K562 (cell line): ENCODE data around the gene MCEMP1. TPM values are rescaled to one million over a fixed set of nuclear protein-coding genes. Genes with fewer than 3 reads are reported as not detected.

Source experiments
- ATAC-seq: fragments of 200-7000 bp; cut with Tn5 transposase; 3 replicates; pipeline ENCODE4 v1.9.1; 2020; ENCODE audit warnings: moderate library complexity
- BruUV-seq: library from RNA; stranded (reverse); fragments of 400-500 nt; replicated peaks from 2 replicates; lab custom pipeline; 2021; lab: Mats Ljungman, UMichigan
- CTCF ChIA-PET: fragments of 300-600 bp; formaldehyde crosslinking; extraction: SDS; loops from one replicate; lab custom pipeline; 2021; ENCODE audit warnings: low intra/inter-chr PET ratio; lab: Yijun Ruan, JAX
- POLR2A ChIA-PET: fragments of 300-600, 350-650 bp; sonication (Branson Sonifier 250); formaldehyde crosslinking; extraction: SDS; loops from one replicate; lab custom pipeline; 2021; ENCODE audit warnings: antibody characterized with exemption, inconsistent platforms; lab: Yijun Ruan, JAX
- DNase-seq, 4 experiments: peaks; one replicate each; pipeline versions ENCODE4 v3.0.0 to v3.0.0-alpha.2; 2011 to 2018; ENCODE audit warnings: low spot score in 3 of 4, mixed read lengths in 3 of 4; ENCODE audit errors: extremely low read depth in 1 of 4
- FAIRE-seq: peaks from 2 replicates; lab custom pipeline; 2011; peaks lifted over from hg19 to GRCh38; lab: Jason Lieb, UNC
- H2AFZ ChIP-seq: 2 replicates; pipeline ENCODE4 v1.6.0; 2011; ENCODE audit warnings: low read depth, low read length, control low read depth, inconsistent platforms
- H3K27ac ChIP-seq: fragments of 200-600 bp; 3 replicates; pipeline ENCODE4 v1.8.0; 2011; ENCODE audit warnings: low read depth, mild to moderate bottlenecking, control low read depth, inconsistent platforms, low read length, moderate library complexity, mixed read lengths; ENCODE audit errors: extremely low read depth
- H3K27me3 ChIP-seq, 2 experiments: fragments of 300-600 bp in 1 of 2; 2 replicates in 1 of 2; 3 replicates in 1 of 2; pipeline versions ENCODE4 v1.6.0 to v1.8.0; 2011; ENCODE audit warnings: inconsistent platforms in 2 of 2, low read length in 2 of 2, mild to moderate bottlenecking in 1 of 2, mixed read lengths in 1 of 2, moderate library complexity in 1 of 2; ENCODE audit not compliant: control insufficient read depth in 2 of 2, insufficient read depth in 2 of 2
- H3K36me3 ChIP-seq: fragments of 300-600 bp; 3 replicates; pipeline ENCODE4 v1.8.0; 2011; ENCODE audit warnings: mild to moderate bottlenecking, low read length, inconsistent platforms; ENCODE audit not compliant: control insufficient read depth, insufficient read depth
- H3K4me1 ChIP-seq, 2 experiments: fragments of 200-600 bp in 1 of 2; replicated peaks in 1 of 2; 2 replicates in 1 of 2; 3 replicates in 1 of 2; pipeline versions ENCODE4 v1.5.1 to v1.8.0; 2011; ENCODE audit warnings: inconsistent platforms in 2 of 2, low read length in 2 of 2, mild to moderate bottlenecking in 1 of 2, mixed read lengths in 1 of 2, moderate library complexity in 1 of 2; ENCODE audit not compliant: control insufficient read depth in 2 of 2, insufficient read depth in 2 of 2
- H3K4me2 ChIP-seq: 2 replicates; pipeline ENCODE4 v1.6.1; 2011; ENCODE audit warnings: low read length, control low read depth, inconsistent platforms, mixed read lengths; ENCODE audit not compliant: insufficient read depth
- H3K4me3 ChIP-seq: fragments of 200-600 bp; sonication (generic), shearing (Covaris generic); 2 replicates; pipeline ENCODE4 v1.5.1; 2016; ENCODE audit warnings: control low read depth, inconsistent platforms
- H3K79me2 ChIP-seq: fragments of 200-600 bp; 3 replicates; pipeline ENCODE4 v1.8.0; 2011; ENCODE audit warnings: low read length, inconsistent platforms; ENCODE audit not compliant: control insufficient read depth, insufficient read depth
- H3K9ac ChIP-seq, 2 experiments: 2 replicates each; pipeline versions ENCODE4 v1.6.0 to v1.6.1; 2011; ENCODE audit warnings: low read depth in 2 of 2, low read length in 2 of 2, control low read depth in 1 of 2, inconsistent platforms in 1 of 2, mild to moderate bottlenecking in 1 of 2, mixed read lengths in 1 of 2; ENCODE audit not compliant: insufficient read depth in 1 of 2
- H3K9me1 ChIP-seq: one replicate; pipeline ENCODE4 v1.6.0; 2011; ENCODE audit warnings: inconsistent platforms, mild to moderate bottlenecking, low read length, moderate library complexity; ENCODE audit not compliant: control insufficient read depth, insufficient read depth
- H3K9me3 ChIP-seq: replicated peaks from 2 replicates; pipeline ENCODE4 v1.5.1; 2011; ENCODE audit warnings: low read depth, low read length, inconsistent platforms; ENCODE audit not compliant: control insufficient read depth, insufficient read depth
- H4K20me1 ChIP-seq: replicated peaks from 2 replicates; pipeline ENCODE4 v1.6.1; 2011; ENCODE audit warnings: low read length, inconsistent platforms, mixed read lengths; ENCODE audit not compliant: control insufficient read depth, insufficient read depth
- BCOR ChIP-seq: fragments of 450-650 bp; IDR thresholded peaks from 2 replicates; pipeline ENCODE4 v1.6.1; 2016
- CBX1 ChIP-seq: sonication (generic); IDR thresholded peaks from 2 replicates; pipeline ENCODE4 v1.6.1; 2016; ENCODE audit warnings: antibody characterized with exemption, low read depth, mild to moderate bottlenecking
- E2F8 ChIP-seq: fragments of 450-650 bp; IDR thresholded peaks from 2 replicates; pipeline ENCODE4 v1.7.1; 2018; ENCODE audit warnings: mild to moderate bottlenecking, low read depth; ENCODE audit not compliant: partially characterized antibody
- EP300 ChIP-seq: IDR thresholded peaks from 2 replicates; pipeline ENCODE4 v1.6.1; 2012; ENCODE audit warnings: low read length, improper control_type of control experiment
- GABPA ChIP-seq: fragments of 200-800 bp; sonication (Bioruptor generic); conservative IDR thresholded peaks from 2 replicates; pipeline ENCODE4 v1.6.1; 2016; ENCODE audit warnings: low read depth, missing genetic modification characterization, missing compliant biosample characterization
- HDAC1 ChIP-seq, 2 experiments: fragments of 450-650 bp; IDR thresholded peaks; 2 replicates each; pipeline ENCODE4 v1.6.1; 2016 to 2017; ENCODE audit warnings: inconsistent platforms in 1 of 2, mild to moderate bottlenecking in 1 of 2, moderate library complexity in 1 of 2
- HDAC2 ChIP-seq: fragments of 450-650 bp; IDR thresholded peaks from 2 replicates; pipeline ENCODE4 v1.6.1; 2016; ENCODE audit warnings: mild to moderate bottlenecking
- NFIC ChIP-seq: fragments of 450-650 bp; IDR thresholded peaks from 2 replicates; pipeline ENCODE4 v1.6.1; 2017; ENCODE audit warnings: mild to moderate bottlenecking, inconsistent platforms
- PRMT5 ChIP-seq: sonication (generic); formaldehyde crosslinking; IDR thresholded peaks from 2 replicates; pipeline ENCODE4 v1.5.0; 2020; ENCODE audit warnings: missing genetic modification reagents
- RCOR1 ChIP-seq, 2 experiments: IDR thresholded peaks; 2 replicates each; pipeline ENCODE4 v1.6.1; 2012; ENCODE audit warnings: low read depth in 2 of 2, low read length in 2 of 2, borderline replicate concordance in 1 of 2, improper control_type of control experiment in 1 of 2
- SMAD4 ChIP-seq: fragments of 250-450 bp; sonication (Bioruptor Pico); conservative IDR thresholded peaks from 2 replicates; pipeline ENCODE4 v1.8.0; 2021; ENCODE audit warnings: inconsistent platforms, mild to moderate bottlenecking, moderate library complexity
- SMARCA5 ChIP-seq: fragments of 450-650 bp; IDR thresholded peaks from 2 replicates; pipeline ENCODE4 v1.6.1; 2016
- TGIF2 ChIP-seq: sonication (generic); formaldehyde crosslinking; IDR thresholded peaks from 2 replicates; pipeline ENCODE4 v1.8.1; 2022; ENCODE audit warnings: mild to moderate bottlenecking, missing genetic modification reagents, moderate library complexity
- ZFP36 ChIP-seq: fragments of 150-350 bp; IDR thresholded peaks from 2 replicates; pipeline ENCODE4 v1.6.1; 2018; ENCODE audit warnings: low read length, low read depth; ENCODE audit not compliant: partially characterized antibody
- WGBS: fragments of 100-300 bp; shearing (Covaris generic); methylation state at CpG from one replicate; pipeline ENCODE4 v1.1.6; 2016; ENCODE audit warnings: low coverage, mixed read lengths; ENCODE audit not compliant: insufficient coverage; ENCODE audit errors: missing lambda C conversion rate; 5-methylcytosine and 5-hydroxymethylcytosine counted together
- in situ Hi-C: fragments of 300-500 bp; cut with MboI; formaldehyde crosslinking; loops from 4 replicates; pipeline ENCODE4 v1.15.0; 2018; ENCODE audit warnings: inconsistent platforms, mixed read lengths
- intact Hi-C: fragments of 100-400 bp; cut with micrococcal nuclease; formaldehyde crosslinking; loops from 2 replicates; pipeline ENCODE4 v1.14.2; 2022
- polyA plus RNA-seq, 8 experiments: library from polyadenylated mRNA; depleted of rRNA in 4 of 8; stranded (reverse) in 5 of 8; unstranded in 3 of 8; fragments of >200 nt; fragmentation: Nextera tagmentation in 2 of 8; fragmentation: Illumina TruSeq in 1 of 8; extraction: Ambion mirVana in 2 of 8; extraction: Trizol in 1 of 8; gene quantifications; 2 replicates each; pipeline versions ENCODE4 v1.2.1 to v1.2.3, GENCODE V29; 2011 to 2014; ENCODE audit warnings: inconsistent platforms in 1 of 8, missing spikeins in 1 of 8
- total RNA-seq, 7 experiments: library from RNA; depleted of rRNA in 6 of 7; stranded (reverse); fragments of >200 nt in 6 of 7; fragmentation: Illumina TruSeq in 2 of 7; extraction: Trizol in 2 of 7; gene quantifications; 2 replicates each; pipeline versions ENCODE4 v1.2.1 to v1.2.3, GENCODE V29; 2011 to 2021; ENCODE audit warnings: low replicate concordance in 1 of 7
- TF ChIP-seq, protein P1 (sequence below): sonication (generic); formaldehyde crosslinking; IDR thresholded peaks from 2 replicates; pipeline ENCODE4 v1.5.0; 2020; ENCODE audit warnings: missing genetic modification reagents
- TF ChIP-seq, protein P2 (sequence below): fragments of 450-650 bp; IDR thresholded peaks from 2 replicates; pipeline ENCODE4 v1.6.1; 2018; ENCODE audit not compliant: partially characterized antibody

MCEMP1 gene
- total and polyA plus RNA-seq, 9 of the 15 experiments (the other 6 are each of a cell fraction or from before 2014, with no cell fraction given), result 0.11 to 1.8 (median 0.51) TPM

DNA sequence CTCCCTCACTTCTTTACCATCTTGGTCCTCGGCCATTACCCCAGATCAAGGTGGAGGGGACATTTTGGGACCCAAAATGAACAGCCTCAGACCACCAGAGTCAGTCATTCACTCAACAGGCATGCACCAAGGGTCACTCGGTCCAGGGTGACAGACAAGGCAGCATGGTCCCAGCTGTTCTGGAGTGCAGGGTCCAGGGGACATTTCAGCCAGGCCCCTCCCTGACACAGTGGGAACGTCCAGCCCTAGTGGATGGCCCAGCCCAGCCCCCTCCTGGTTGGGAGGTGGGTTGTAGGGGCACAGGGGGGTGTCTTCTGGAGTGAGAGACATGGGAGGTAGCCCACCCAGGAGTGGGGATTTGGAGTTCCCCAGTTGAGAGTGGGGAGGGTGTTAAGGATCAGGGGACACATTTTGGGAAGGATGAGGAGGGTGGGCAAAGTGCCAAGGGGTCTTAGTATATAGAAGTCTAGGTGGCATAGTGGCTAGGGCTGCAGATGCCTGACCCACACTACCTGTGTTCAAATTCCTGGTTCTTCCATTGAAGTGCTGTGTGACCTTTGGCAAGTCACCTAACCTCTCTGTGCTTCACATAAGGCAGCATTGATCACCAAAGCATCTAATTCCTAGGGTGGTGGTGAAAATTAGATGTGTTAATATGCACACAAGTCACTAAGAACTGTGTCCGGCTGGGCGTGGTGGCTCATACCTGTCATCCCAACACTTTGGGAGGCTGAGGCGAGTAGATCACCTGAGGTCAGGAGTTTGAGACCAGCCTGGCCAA lies 27.6 kb downstream of the MCEMP1 start:
- no TSS peak for BruUV-seq
- H3K4me1 ChIP-seq, result peaks cover 0 to 2% of the 10 kb centered on the region in 2 experiments; a peak in 3 of 5 replicates
- H3K27me3 ChIP-seq, result peaks cover 0 to 34% of the 10 kb centered on the region in 2 experiments; a peak in 3 of 5 replicates
- no peak overlapping the region for H3K27ac ChIP-seq
- in situ Hi-C loops, result no loop called here
- H3K9me1 ChIP-seq, result no peaks in the 10 kb centered on the region
- intact Hi-C loops, result no loop called here
- 18% methylated on average over 6 of the region's 6 CpGs for WGBS
- no peak overlapping the region for H3K4me3 ChIP-seq
- DNase-seq, result no peak
- no peaks in the 10 kb centered on the region for H3K9me3 ChIP-seq
- no peak for FAIRE-seq
- H2AFZ ChIP-seq, result no peak overlapping the region
- H3K79me2 ChIP-seq, result no peaks in the 10 kb centered on the region
- H3K9ac ChIP-seq, result no peak overlapping the region
- ChIA-PET POLR2A (no interaction called here), CTCF (no interaction called here)
- H4K20me1 ChIP-seq, result 0 out of 2 replicates have a peak, but pooled peaks cover 4% of the 10 kb centered on the region
- no peak overlapping the region for H3K4me2 ChIP-seq
- no peak for ATAC-seq
- H3K36me3 ChIP-seq, result no peaks in the 10 kb centered on the region
- TF ChIP-seq GABPA (tag) (no peak), HDAC1 (IDR thresholded peaks at IDR 0.05) (no peak), SMAD4 (CRISPR knock-in tag) (no peak), TGIF2 (CRISPR knock-in tag) (no peak), ZFP36 (peak; percentile 90), SMARCA5 (peak; percentile 62), PRMT5 (no peak), NFIC (peak; percentile 49; the same call in 1 of the 2 replicates), RCOR1 (IDR thresholded peaks at IDR 0.05; ENCODE audit: borderline replicate concordance in 1 of 2, low read depth in 2 of 2, low read length in 2 of 2) (0 out of 4 replicates have a peak, but pooled peaks of 1 of the 2 experiments have one; percentile 37), HDAC2 (0 out of 2 replicates have a peak, but pooled peaks have one; percentile 21), E2F8 (no peak), BCOR (peak; percentile 95), CBX1 (0 out of 2 replicates have a peak, but pooled peaks have one; percentile 64), EP300 (no peak)
- TF ChIP-seq, protein P1, sequence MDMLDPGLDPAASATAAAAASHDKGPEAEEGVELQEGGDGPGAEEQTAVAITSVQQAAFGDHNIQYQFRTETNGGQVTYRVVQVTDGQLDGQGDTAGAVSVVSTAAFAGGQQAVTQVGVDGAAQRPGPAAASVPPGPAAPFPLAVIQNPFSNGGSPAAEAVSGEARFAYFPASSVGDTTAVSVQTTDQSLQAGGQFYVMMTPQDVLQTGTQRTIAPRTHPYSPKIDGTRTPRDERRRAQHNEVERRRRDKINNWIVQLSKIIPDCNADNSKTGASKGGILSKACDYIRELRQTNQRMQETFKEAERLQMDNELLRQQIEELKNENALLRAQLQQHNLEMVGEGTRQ, result no peak
- TF ChIP-seq, protein P2, sequence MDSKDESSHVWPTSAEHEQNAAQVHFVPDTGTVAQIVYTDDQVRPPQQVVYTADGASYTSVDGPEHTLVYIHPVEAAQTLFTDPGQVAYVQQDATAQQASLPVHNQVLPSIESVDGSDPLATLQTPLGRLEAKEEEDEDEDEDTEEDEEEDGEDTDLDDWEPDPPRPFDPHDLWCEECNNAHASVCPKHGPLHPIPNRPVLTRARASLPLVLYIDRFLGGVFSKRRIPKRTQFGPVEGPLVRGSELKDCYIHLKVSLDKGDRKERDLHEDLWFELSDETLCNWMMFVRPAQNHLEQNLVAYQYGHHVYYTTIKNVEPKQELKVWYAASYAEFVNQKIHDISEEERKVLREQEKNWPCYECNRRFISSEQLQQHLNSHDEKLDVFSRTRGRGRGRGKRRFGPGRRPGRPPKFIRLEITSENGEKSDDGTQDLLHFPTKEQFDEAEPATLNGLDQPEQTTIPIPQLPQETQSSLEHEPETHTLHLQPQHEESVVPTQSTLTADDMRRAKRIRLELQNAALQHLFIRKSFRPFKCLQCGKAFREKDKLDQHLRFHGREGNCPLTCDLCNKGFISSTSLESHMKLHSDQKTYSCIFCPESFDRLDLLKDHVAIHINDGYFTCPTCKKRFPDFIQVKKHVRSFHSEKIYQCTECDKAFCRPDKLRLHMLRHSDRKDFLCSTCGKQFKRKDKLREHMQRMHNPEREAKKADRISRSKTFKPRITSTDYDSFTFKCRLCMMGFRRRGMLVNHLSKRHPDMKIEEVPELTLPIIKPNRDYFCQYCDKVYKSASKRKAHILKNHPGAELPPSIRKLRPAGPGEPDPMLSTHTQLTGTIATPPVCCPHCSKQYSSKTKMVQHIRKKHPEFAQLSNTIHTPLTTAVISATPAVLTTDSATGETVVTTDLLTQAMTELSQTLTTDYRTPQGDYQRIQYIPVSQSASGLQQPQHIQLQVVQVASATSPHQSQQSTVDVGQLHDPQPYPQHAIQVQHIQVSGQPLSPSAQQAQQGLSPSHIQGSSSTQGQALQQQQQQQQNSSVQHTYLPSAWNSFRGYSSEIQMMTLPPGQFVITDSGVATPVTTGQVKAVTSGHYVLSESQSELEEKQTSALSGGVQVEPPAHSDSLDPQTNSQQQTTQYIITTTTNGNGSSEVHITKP, result peak; percentile 67
